SH-SY5Y (cell line): Measurements from ENCODE around the gene FGF1.

Source experiments
- GATA2 ChIP-seq: IDR thresholded peaks from 2 replicates; pipeline ENCODE4 v1.6.1; 2011; ENCODE audit warnings: mild to moderate bottlenecking, low read depth, low read length
- GATA3 ChIP-seq: IDR thresholded peaks from 2 replicates; pipeline ENCODE4 v1.6.1; 2011; ENCODE audit warnings: low read depth, mild to moderate bottlenecking, low read length, moderate library complexity

GRCh38 chr5:142717582-142718215 lies 31.8 kb upstream of the FGF1 start:
- TF ChIP-seq GATA3 (no peak), GATA2 (no peak)
